Hypothalamus (tissue), 51 donors: ENCODE data around the gene STARD13.

Experiments used
- DNase-seq, 51 donors: peaks; one replicate each; lab custom pipeline; 2025; lab: John Stamatoyannopoulos, UW

Gene STARD13

GRCh38 chr13:33127009-33127551 lies 158.5 kb downstream of the STARD13 start:
- no peak for DNase-seq

- DNase-seq = no peak
Observed at GRCh38 chr13:33125821-33126570, 159.6 kb downstream of the STARD13 start.

GRCh38 chr13:33123066-33123859 lies 162.3 kb downstream of the STARD13 start:
- peak in 18 of 51 donors; percentile 12 to 57 (median 23) for DNase-seq

GRCh38 chr13:33119856-33120543 lies 165.6 kb downstream of the STARD13 start:
- no peak for DNase-seq

- no peak for DNase-seq
Observed at GRCh38 chr13:33119022-33119781, 166.4 kb downstream of the STARD13 start.

- no peak for DNase-seq
Observed at GRCh38 chr13:33116321-33117010, 169.1 kb downstream of the STARD13 start.

- DNase-seq = no peak
Observed at GRCh38 chr13:33115274-33115673, 170.3 kb downstream of the STARD13 start.

- DNase-seq = no peak
Observed at GRCh38 chr13:33114146-33114545, 171.4 kb downstream of the STARD13 start.

GRCh38 chr13:33112766-33113165 lies 172.8 kb downstream of the STARD13 start:
- DNase-seq = no peak

- no peak for DNase-seq
Observed at GRCh38 chr13:33111414-33112110, 174.0 kb downstream of the STARD13 start.

GRCh38 chr13:33110713-33111413 lies 174.7 kb downstream of the STARD13 start:
- DNase-seq = peak in 4 of 51 donors; percentile 5 to 13 (median 8)

- no peak for DNase-seq
Observed at GRCh38 chr13:33110386-33110712, 175.2 kb downstream of the STARD13 start.

- DNase-seq = no peak
Observed at GRCh38 chr13:33109801-33110200, 175.8 kb downstream of the STARD13 start.

- no peak for DNase-seq
Observed at GRCh38 chr13:33109271-33109697, 176.3 kb downstream of the STARD13 start.

GRCh38 chr13:33108620-33109019 lies 176.9 kb downstream of the STARD13 start:
- DNase-seq = no peak

GRCh38 chr13:33107361-33107760 lies 178.2 kb downstream of the STARD13 start:
- DNase-seq = no peak

GRCh38 chr13:33106656-33107360 lies 178.7 kb downstream of the STARD13 start:
- DNase-seq = no peak
